Measurements from ENCODE around the gene PDZD7.
"Not testable (repeated sequence)": the region's sequence is repeated elsewhere in the genome, so short reads cannot be mapped to it uniquely, and the experiment has no call there.

PDZD7 gene

DNA sequence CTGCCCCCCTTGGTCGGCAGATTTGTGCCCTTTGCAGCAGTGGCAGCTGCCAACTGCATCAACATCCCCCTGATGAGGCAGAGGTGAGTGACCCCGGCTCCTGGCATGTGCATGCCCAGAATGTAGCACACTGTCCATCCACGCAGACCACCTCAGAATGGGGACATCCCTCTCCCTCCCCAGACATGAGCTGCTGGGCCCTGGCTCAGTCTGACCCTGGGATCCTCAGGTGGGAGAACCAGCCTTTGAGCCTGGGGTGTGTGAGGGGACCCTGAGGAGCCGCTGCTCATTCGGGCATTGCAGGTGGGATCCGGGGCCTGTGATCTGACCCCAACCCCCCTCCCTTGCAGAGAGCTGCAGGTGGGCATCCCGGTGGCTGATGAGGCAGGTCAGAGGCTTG is 5.8 kb upstream of the PDZD7 start:
- DNase-seq: no peak

DNA sequence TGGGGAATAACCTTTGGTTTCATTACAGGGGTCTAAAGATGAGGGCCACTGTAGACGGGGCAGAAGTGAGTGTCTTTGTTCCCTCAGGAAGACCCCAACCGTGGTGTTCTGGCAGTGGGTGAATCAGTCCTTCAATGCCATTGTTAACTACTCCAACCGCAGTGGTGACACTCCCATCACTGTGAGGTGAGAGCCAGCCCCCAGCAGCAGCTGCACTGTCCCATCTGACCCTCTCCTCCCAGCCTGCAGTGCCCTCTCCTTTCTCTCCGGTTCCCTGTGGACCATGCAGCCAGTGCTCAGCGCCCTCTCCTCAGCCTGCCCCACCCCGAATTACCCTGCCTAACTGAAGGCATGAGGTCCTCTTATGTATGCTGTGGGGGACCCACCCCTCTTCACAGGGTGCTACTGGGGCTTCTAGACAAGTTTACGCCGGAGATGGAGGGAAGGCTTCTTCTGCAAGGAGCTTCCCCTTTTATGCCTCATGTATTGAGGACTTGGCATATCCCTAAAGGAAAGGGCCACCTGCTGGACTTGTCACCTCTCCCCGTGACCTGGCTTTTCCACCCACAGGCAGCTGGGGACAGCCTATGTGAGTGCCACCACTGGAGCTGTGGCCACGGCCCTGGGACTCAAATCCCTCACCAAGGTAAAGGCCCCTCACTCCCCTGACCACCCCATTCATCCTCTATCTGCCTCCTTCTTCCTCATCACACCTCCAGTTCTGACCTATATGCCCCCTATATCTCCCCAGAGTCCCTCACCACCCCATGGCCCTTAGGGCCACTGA is 5.2 kb upstream of the PDZD7 start:
- DNase-seq: no peak

GRCh38 chr10:101035314-101035713 is 4.4 kb upstream of the PDZD7 start:
- DNase-seq: no peak

DNA sequence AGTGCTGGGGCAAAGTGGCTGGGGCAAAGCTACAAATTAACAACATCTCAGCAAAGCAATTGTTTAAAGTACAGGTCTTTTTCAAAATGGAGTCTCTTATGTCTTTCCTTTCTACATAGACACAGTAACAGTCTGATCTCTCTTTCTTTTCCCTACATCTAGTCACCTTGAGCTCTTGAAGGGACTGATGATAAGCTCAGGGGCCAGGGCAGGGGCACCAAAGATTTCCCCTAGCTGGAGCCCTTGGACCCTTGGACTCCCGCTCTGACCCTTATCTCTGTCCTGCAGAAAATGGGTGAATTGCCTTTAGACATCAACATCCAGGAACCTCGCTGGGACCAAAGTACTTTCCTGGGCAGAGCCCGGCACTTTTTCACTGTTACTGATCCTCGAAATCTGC is 3.5 kb upstream of the PDZD7 start:
- DNase-seq: not testable (repeated sequence)

GRCh38 chr10:101033276-101033675 is 2.3 kb upstream of the PDZD7 start:
- no peak for DNase-seq

DNA sequence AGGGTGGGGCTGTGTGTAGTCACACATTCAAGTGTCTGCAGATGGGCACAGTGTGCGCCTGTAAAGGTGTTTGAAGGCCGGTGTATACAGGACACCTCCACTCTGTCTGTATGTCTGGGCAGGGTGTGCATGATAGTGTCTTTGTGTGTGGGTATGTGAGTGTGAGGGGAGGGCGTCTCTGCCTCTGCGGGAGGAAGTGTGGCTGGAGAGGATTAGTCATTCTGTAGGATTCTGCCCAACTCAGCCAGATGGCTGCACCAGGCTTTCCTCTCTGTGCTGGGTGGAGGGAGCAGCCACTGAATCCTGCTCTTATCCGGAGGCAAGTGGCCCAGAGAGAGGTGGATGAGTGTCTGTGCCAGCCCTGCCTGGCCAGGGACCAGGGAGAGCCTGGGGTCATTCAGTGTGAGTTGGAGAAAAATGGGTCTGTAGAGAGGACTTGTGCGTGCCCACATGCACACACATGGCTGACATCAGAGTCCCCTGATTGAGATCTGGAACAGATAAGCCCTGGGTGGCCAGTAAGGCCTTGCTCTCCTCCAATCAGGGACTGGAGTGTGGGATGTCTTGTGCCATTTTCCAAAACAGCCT is 1.8 kb upstream of the PDZD7 start:
- DNase-seq: peak; percentile 14

DNA sequence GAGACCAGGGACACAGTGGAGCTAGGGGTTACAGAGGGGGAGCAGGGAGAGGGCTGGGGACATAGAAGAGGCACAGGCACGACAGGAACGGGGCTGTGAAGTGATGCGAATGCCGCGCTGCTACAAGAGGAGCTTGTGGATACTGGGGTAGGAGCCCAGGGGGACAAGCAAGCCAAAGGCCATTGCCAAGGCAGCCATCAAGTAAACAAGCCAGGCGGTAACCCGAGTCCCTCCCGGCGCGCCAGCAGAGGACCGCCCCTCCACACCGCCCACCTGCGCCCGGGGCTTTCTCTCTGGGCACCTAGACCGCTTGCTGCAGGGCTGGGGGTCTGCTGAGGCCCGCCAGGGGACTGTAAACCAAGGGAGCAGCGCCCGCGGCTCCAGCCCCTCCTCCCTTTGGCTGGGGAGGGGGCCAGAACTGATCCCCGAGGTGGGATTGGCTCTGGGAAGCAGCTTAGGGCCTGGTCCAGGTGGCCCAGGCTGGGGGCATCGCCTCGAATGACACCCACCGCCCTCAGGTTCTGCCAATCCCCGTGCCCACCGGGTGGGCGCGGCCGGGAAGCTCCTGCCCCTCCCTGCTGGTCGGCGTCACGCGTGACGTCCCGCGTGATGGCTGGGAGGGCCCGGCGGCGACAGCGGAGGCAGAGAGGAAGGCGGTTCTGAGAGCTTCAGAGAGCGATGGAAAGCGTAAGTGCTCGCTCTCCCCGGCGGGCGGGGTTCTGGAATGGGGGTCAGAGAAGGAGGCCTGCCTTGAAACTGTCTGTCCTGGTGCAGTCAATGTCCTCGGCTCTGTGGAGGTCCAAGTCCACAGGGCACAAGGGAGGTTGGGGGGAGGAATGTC is 1.1 kb upstream of the PDZD7 start:
- no peak for DNase-seq

DNA sequence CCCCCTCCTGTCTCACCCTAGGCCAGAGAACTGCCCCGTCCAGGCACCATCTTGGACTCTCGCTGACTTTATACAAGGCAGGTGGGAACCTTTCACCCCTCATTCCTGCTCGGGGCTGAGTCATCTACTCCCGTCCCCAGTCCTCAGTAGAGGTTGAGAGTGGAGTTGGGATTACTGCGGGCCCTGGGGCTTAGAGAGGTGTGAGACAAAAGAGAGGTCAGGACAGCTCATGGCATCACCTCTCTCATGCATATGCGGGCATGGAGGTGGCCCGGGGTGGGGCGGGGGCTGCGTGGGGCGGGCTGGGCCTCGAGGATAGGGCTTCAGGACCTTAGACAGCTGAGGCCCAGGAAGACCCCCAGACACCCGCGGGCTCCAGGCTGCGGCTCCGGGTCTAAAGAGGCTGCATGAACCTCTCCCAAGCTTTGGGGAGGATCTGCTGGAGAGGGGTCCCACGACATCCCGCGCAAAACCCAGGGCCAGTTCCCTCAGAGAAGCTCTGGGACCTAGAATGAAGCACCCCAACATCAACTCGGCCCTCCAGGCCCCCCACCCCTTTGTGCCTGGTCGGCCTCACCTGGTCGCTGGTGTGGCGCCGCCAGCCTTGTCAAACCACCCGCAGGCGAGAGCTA is 317 bp downstream of the PDZD7 start:
- no peak for DNase-seq

- no peak for DNase-seq
These were observed 1.2 kb downstream of the PDZD7 start for GRCh38 chr10:101029520-101030295.

DNA sequence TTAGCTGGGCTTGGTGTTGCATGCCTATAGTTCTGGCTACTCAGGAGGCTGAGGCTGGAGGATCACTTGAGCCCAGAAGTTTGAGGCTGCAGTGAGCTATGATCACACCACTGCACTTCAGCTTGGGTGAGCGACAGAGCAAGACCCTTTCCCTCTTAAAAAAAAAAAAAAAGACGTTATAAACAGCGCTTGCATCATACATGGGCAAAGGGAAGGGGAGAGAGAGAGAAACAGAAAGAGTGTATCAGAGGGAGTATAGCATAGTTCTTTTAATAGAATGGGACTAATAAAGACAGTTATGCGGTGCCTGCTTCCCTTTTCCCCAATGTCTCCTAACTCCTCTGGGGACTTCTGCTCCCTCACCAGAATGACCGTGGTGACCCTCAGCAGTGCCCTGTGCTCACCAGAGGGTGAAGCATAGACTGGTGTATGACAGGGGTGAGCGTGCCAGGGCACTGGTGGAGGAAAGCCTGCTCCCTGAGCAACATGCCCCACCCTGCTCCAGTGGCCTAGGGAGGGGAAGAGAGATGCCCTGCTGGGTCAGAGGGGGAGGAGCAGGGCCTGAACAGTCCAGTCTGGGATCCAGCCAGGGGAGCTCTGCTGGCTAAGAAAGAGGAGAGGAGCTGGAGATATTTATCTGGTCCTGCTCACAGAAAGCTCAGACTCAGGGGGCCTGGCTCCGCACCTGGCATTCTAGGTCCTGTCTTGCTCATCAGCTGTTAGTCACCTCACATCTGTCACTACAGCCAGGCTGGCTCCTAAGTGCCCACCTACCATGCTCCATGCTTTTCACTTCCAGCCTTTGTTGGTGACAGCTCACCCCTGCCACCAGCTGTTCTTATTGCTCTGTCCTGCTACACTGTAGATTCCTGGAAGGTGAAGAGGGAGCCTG is 2.2 kb downstream of the PDZD7 start:
- DNase-seq: no peak

DNA sequence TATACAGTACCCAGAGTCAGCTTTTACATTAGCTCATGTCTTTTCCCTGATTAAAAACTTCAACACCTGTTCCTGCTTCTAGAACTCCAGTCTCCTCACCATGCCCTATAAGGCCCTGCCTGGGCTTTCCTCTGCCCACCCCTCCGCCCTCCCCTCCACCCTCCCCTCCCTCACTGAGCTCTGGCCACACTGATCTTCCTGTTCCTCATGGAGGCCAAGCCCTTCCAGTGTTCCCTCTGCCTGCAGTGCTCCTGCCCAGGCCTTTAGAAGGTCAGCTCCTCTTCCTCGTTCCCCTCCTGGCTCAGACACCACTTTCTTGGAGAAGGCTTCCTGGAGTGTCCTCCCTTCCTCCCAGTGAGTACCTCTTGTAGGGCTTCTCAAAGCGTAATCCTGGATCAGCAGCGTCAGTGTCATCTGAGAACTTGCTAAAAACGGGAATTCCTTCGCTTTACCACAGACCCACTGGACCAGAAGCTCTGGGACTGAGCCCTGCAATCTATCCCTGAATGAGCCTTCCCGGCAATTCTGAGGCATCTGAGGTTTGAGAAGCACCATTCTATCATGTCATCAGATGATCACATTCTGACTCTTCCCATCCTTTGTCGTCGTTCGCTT is 3.7 kb downstream of the PDZD7 start:
- no peak for DNase-seq

DNA sequence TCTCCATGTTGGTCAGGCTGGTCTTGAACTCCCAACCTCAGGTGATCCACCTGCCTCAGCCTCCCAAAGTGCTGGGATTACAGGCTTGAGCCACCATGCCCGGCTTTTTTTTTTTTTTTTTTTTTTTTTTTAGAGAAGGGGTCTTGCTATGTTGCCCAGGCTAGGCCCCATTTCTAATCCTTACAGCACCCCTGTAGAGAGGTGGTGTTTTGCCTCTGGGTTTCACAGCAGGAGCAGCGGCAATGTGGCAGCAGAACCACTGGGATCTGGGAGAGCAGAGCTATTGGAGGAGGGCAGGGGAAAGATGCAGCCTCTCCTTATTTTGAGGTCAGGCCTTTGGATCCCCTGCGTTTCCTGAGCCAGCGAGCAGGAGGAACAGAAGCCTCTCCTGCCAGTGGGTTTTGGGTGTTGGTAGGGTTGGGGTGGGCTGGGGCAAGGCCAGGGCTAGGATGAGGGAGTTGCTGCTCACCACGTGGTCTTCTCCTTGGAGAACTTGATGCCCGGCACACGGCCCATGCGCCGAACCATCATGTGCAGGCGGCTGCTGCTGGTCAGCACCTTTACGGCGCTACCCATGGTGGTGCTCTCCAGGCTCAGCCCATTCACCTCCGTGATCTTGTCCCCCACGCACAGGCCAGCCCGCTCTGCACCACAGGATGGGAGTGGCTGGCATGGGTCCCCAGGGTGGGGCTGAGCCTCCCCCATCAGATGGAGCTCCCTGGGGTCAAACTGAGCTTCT is 7.8 kb downstream of the PDZD7 start:
- no peak for DNase-seq

- no peak for DNase-seq
These were observed 9.2 kb downstream of the PDZD7 start for GRCh38 chr10:101021692-101022251.

DNA sequence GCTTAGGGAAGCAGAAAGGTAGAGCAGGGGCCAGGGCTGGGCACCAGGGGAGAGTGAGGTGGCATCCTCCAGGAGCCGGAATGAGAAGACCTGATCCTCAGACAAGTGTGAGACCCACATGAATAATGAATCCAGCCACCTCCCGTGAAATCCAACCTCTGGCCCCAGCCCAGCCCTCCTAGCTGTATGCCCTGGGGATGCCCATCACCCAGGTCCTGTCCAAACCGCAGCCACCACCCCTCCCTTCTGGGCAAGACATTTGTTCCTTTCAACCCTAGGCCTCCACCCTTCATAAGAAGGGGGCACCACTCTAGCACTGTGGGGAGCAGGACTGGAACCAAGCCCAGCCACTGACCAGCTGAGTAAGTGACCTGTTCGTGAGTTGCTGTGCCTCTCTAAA is 9.7 kb downstream of the PDZD7 start:
- no peak for DNase-seq

DNA sequence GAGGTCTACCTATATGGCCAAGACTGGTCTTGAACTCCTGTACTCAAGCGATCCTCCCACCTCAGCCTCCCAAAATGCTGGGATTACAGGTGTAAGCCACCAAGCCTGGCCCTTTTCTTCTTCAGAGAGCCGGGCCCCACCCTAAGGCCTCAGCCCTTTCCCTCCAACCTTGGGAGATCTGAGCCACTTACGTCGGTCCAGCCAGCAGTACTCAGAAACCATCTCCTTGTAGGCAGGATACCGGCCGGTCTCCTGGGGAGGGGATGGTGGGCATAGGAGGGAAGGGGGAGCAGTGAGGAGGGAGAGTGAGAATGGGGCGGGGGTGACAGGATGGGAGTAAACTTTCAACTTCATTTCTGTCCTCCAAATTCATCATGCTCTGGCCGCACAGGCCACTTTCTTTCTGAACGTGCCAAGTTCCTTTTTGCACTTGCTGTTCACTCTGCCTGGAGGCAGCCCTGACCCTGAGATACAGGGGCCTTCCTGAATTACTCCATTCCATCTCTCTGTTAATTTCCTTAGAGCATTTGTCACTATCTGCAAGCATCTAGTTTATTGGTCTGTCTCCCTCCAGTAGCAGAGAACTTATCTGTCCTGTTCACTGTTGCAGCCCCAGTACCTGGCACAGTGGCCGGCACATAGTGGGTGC is 10.4 kb downstream of the PDZD7 start:
- no peak for DNase-seq

DNA sequence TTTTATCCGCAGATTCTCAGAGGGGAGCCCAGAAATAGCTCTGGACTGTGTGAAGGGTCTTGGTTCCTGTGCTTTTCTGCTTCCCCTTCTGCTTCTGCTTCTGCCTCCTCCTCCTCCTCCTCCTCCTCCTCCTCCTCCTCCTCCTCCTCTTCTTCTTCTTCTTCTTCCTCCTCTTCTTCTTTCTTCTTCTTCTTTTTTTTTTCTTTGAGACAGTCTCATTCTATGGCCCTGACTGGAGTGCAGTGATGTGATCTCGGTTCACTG is 11.6 kb downstream of the PDZD7 start:
- no peak for DNase-seq

DNA sequence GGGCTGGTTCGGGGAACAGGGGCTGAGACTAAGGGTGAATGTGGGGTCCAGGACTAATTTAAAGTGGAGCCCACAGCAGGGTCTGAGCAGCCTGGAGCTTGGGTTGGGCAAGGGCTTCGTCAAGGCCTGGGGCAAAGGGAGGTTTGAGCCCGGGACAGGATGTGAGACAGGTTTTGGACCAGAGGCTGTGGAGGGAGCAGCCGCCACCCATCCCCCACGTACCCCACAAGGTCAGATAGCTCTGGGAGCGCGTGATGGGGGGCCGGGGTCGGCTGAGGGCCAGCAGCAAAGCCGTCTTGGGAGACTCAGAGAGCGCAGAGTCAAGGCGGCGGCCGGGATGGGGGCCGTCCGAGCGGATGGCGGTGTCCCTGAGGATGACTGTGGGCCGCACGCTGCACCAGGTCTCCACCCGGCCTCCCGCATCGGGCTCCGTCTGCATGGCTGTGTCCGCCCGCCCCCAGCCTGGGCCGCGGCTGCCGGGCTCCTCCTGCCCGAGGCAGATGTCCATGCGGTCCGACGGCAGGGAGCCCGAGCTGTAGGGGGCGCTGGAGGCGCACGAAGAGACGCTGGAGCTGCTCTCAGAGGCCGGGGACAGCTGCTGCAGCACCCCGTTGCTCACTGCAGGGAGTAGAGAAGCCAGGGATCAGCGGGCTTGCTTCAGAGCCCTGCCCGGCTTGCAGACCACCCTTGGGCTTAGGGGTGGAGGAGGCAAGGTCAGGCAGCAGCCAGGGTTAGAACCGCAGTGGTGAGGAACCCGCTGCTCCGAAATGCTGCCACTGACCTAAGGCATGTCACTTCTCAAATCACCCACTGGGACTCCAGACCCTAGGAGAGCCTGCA is 12.1 kb downstream of the PDZD7 start:
- DNase-seq: peak; percentile 61

- DNase-seq: no peak
These were observed 12.8 kb downstream of the PDZD7 start for GRCh38 chr10:101018118-101018599.

DNA sequence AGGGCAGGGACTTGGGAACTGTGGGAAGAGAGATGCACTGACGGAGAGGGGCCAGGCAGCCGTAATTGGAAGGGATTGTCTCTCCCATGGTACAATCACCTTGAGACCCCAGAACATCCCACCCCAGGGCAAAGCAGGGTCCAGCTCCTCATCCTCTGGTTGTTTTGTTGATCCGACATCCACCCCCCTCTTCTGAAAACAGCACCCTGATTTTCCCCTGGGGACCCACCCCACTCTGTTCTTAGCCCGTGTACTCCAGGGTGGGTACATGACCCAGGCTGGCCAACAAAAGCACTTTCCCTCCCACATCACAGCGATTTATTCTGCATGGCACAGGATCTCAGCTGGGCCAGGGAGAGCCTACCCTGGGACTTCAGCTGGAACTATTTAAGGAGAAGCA is 14.1 kb downstream of the PDZD7 start:
- DNase-seq: no peak
